ENCODE data around the gene HLA-F.
A peak's percentile ranks its signal among the peaks of the same experiment; 100 is the strongest.

- peak in 1 of 3 donors; percentile 46 for TF ChIP-seq CTCF (IDR thresholded peaks at IDR 0.05)
- TF ChIP-seq POLR2A (IDR thresholded peaks at IDR 0.05), result no peak
These were observed 14.7 kb downstream of the HLA-F start for GRCh38 chr6:29737707-29738630.
